Body of pancreas (tissue), 4 donors: ENCODE data around the gene TNFRSF17. TPM values are rescaled to one million over a fixed set of nuclear protein-coding genes. Genes with fewer than 3 reads are reported as not detected.

Experiments
- ATAC-seq: fragments of 150-250 bp; one replicate; pipeline ENCODE4 v1.9.1; 2016
- DNase-seq, 4 donors: peaks; one replicate each; pipeline ENCODE4 v3.0.0-alpha.2; 2019
- H3K27ac ChIP-seq, 4 donors: fragments of 200-600 bp; sonication (generic); 1 replicate in 3 of 4; 2 replicates in 1 of 4; pipeline versions ENCODE4 v1.5.1 to v1.6.1; 2016 to 2019; ENCODE audit warnings: mild to moderate bottlenecking in 1 of 4, mixed read lengths in 1 of 4, moderate library complexity in 1 of 4
- H3K27me3 ChIP-seq, 2 donors: fragments of 200-600 bp; sonication (generic); one replicate each; pipeline ENCODE4 v1.6.0; 2016; ENCODE audit warnings: mild to moderate bottlenecking in 1 of 2
- H3K36me3 ChIP-seq, 2 donors: fragments of 200-600 bp; sonication (generic); replicated peaks in 1 of 2; 2 replicates each; pipeline ENCODE4 v1.5.1; 2016; ENCODE audit warnings: low read depth in 2 of 2; ENCODE audit not compliant: insufficient read depth in 1 of 2
- H3K4me1 ChIP-seq: fragments of 200-600 bp; sonication (generic); one replicate; pipeline ENCODE4 v1.6.0; 2016
- H3K4me3 ChIP-seq, 2 donors: fragments of 200-600 bp; sonication (generic); 1 replicate in 1 of 2; 2 replicates in 1 of 2; pipeline ENCODE4 v1.5.1; 2016 to 2019
- H3K9me3 ChIP-seq, 3 donors: fragments of 200-600 bp; sonication (generic); 1 replicate in 2 of 3; 2 replicates in 1 of 3; pipeline ENCODE4 v1.5.1; 2016
- CTCF ChIP-seq, 7 experiments: fragments of 450-650 bp in 4 of 7; fragments of 200-600 bp in 3 of 7; sonication (generic) in 3 of 7; IDR thresholded peaks; one replicate each; pipeline ENCODE4 v1.5.1; 2016 to 2019; ENCODE audit warnings: antibody characterized with exemption in 7 of 7
- POLR2A ChIP-seq, 3 donors: fragments of 450-650 bp; IDR thresholded peaks; one replicate each; pipeline ENCODE4 v1.6.1; 2016; ENCODE audit warnings: antibody characterized with exemption in 3 of 3, mild to moderate bottlenecking in 2 of 3
- WGBS, 2 donors: methylation state at CpG; one replicate each; pipeline ENCODE4 v1.1.5; 2017; 5-methylcytosine and 5-hydroxymethylcytosine counted together
- intact Hi-C: fragments of 100-400 bp; cut with DNase I; formaldehyde crosslinking; loops from one replicate; pipeline ENCODE4 v1.15.1; 2023
- total RNA-seq, 2 donors: library from RNA; depleted of rRNA; stranded (reverse); fragments of >200 nt; gene quantifications; one replicate each; pipeline ENCODE4 v1.1.0, GENCODE V29; 2016

TNFRSF17 gene
- total RNA-seq, 2 donors from 2014 or later = not detected

DNA sequence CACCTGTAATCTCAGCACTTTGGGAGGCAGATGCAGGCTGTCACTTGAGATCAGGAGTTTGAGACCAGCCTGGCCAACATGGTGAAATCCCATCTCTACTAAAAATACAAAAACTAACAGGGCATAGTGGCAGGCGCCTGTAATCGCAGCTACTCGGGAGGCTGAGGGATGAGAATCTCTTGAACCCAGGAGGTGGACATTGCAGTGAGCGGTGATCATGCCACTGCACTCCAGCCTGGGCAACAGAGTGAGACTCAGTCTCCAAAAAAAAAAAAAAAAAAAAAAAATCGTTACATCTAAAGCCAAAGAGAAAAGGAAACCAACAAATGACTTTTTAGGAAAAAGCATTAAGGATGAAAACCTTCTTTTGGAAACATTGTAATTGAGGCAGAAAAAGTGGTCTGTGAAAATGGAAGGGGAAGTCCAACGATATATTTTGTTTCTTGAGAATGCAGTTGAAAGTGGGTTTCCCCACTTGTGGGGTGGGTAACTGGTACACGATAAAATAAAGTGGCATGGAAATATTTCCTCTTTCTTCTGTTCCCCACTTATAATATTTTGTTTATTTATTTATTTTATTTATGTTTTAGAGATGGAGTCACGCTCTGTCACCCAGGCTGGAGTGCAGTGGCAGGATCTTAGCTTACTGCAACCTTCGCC is 14.1 kb downstream of the TNFRSF17 start:
- peaks cover 20% of the 10 kb centered on the region for H3K4me1 ChIP-seq
- no peak for ATAC-seq
- no peak for TF ChIP-seq CTCF (IDR thresholded peaks at IDR 0.05)
- TF ChIP-seq POLR2A (IDR thresholded peaks at IDR 0.05) = no peak
- no peaks in the 10 kb centered on the region for H3K9me3 ChIP-seq
- no peaks in the 10 kb centered on the region for H3K36me3 ChIP-seq
- H3K27me3 ChIP-seq = no peaks in the 10 kb centered on the region
- intact Hi-C loops = no loop called here
- no peak overlapping the region for H3K4me3 ChIP-seq
- DNase-seq = no peak
- WGBS, 2 donors = 75 to 82% methylated on average over 9 of the region's 9 CpGs
- H3K27ac ChIP-seq = no peak overlapping the region

- 69 to 80% methylated on average over 5 of the region's 5 CpGs for WGBS, 2 donors
- H3K36me3 ChIP-seq = no peaks in the 10 kb centered on the region
- DNase-seq (no peak), ATAC-seq (no peak)
- H3K9me3 ChIP-seq = no peaks in the 10 kb centered on the region
- intact Hi-C loops = no loop called here
- no peaks in the 10 kb centered on the region for H3K27me3 ChIP-seq
- TF ChIP-seq POLR2A (IDR thresholded peaks at IDR 0.05) = no peak
- H3K4me3 ChIP-seq = no peak overlapping the region
- H3K4me1 ChIP-seq = peaks cover 20% of the 10 kb centered on the region
- no peak overlapping the region for H3K27ac ChIP-seq
These were observed 15.3 kb downstream of the TNFRSF17 start for GRCh38 chr16:11980136-11980844.

DNA sequence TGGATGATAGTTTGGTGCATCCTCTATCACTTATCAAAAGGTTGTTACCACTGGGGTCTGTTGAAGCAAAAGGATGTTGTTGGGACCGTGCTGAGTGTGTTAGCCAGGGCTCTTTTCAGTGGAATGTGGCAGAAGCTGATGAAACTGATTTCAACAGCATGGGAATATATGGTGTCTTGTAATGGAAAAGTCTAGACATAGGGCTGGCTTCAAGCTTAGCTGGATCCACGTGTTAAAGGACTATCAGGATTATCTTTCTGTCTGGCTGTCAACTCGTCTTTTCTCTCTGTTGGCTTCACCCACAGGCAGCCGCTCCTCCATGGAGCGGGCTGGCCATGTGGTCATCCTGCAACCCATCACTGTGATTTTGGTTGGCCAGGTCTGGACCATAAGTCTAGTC is 20.2 kb downstream of the TNFRSF17 start:
- Histone ChIP-seq H3K27ac (no peak overlapping the region), H3K27me3 (no peaks in the 10 kb centered on the region), H3K36me3 (no peaks in the 10 kb centered on the region), H3K9me3 (no peaks in the 10 kb centered on the region), H3K4me3 (no peak overlapping the region), H3K4me1 (no peaks in the 10 kb centered on the region)
- TF ChIP-seq CTCF (IDR thresholded peaks at IDR 0.05) = no peak
- DNase-seq (no peak), ATAC-seq (no peak)
- intact Hi-C loops = no loop called here
- WGBS, 2 donors = 59 to 62% methylated on average over 3 to 5 of the region's 5 CpGs

- 88 to 91% methylated on average over 12 of the region's 12 CpGs for WGBS, 2 donors
- DNase-seq = no peak
- H3K27ac ChIP-seq = no peak overlapping the region
- H3K27me3 ChIP-seq = no peaks in the 10 kb centered on the region
- ATAC-seq = no peak
- H3K4me1 ChIP-seq = no peaks in the 10 kb centered on the region
- no peak overlapping the region for H3K4me3 ChIP-seq
- H3K9me3 ChIP-seq = no peaks in the 10 kb centered on the region
- H3K36me3 ChIP-seq = no peaks in the 10 kb centered on the region
- intact Hi-C loops = no loop called here
- TF ChIP-seq POLR2A (IDR thresholded peaks at IDR 0.05) = no peak
- no peak for TF ChIP-seq CTCF (IDR thresholded peaks at IDR 0.05)
These were observed 21.6 kb downstream of the TNFRSF17 start for GRCh38 chr16:11986521-11987057.

GRCh38 chr16:11988258-11988978 is 23.4 kb downstream of the TNFRSF17 start:
- Histone ChIP-seq H3K27me3 (no peaks in the 10 kb centered on the region), H3K27ac (no peak overlapping the region), H3K4me3 (no peak overlapping the region), H3K4me1 (no peaks in the 10 kb centered on the region), H3K36me3 (no peaks in the 10 kb centered on the region), H3K9me3 (no peaks in the 10 kb centered on the region)
- intact Hi-C loops = no loop called here
- ATAC-seq = no peak
- no peak for DNase-seq
- no peak for TF ChIP-seq CTCF (IDR thresholded peaks at IDR 0.05)
- TF ChIP-seq POLR2A (IDR thresholded peaks at IDR 0.05) = no peak
- 73 to 81% methylated on average over 5 of the region's 5 CpGs for WGBS, 2 donors
